HEK293 (cell line): Measurements from ENCODE around the gene APOBEC3G.
"Not testable (repeated sequence)": the region's sequence is repeated elsewhere in the genome, so short reads cannot be mapped to it uniquely, and the experiment has no call there.

Experiments used
- CTCF ChIA-PET: fragments of 350-600 bp; formaldehyde crosslinking; extraction: SDS; loops from one replicate; lab custom pipeline; 2021; ENCODE audit warnings: antibody characterized with exemption; lab: Yijun Ruan, JAX
- POLR2A ChIA-PET: fragments of 300-600 bp; formaldehyde crosslinking; extraction: SDS; loops from one replicate; lab custom pipeline; 2020; ENCODE audit warnings: antibody characterized with exemption, inconsistent platforms; lab: Yijun Ruan, JAX
- H3K27ac ChIP-seq: fragments of 200-500 bp; sonication (Bioruptor generic); 2 replicates; pipeline ENCODE4 v1.5.1; 2014; ENCODE audit warnings: low read depth, low read length, control low read depth, inconsistent platforms; ENCODE audit errors: extremely low read depth
- H3K36me3 ChIP-seq, 2 experiments: fragments of 200-500 bp in 1 of 2; sonication (Bioruptor generic) in 1 of 2; 1 replicate in 1 of 2; 2 replicates in 1 of 2; pipeline ENCODE4 v1.5.1; 2014 to 2017; ENCODE audit warnings: inconsistent platforms in 2 of 2, low read length in 2 of 2; ENCODE audit not compliant: control insufficient read depth in 2 of 2, insufficient read depth in 1 of 2
- H3K4me1 ChIP-seq: fragments of 200-500 bp; sonication (Bioruptor generic); 2 replicates; pipeline ENCODE4 v1.5.1; 2014; ENCODE audit warnings: mild to moderate bottlenecking, low read length, inconsistent platforms; ENCODE audit not compliant: control insufficient read depth, insufficient read depth
- H3K4me3 ChIP-seq: 2 replicates; pipeline ENCODE4 v1.5.1; 2011; ENCODE audit warnings: low read depth, mild to moderate bottlenecking, control low read depth, low read length, moderate library complexity
- H3K9me3 ChIP-seq: fragments of 200-500 bp; sonication (Bioruptor generic); 2 replicates; pipeline ENCODE4 v1.5.1; 2014; ENCODE audit warnings: low read depth, low read length, inconsistent platforms; ENCODE audit not compliant: control insufficient read depth, insufficient read depth
- PRDM10 ChIP-seq: fragments of 450-650 bp; formaldehyde crosslinking; IDR thresholded peaks from 2 replicates; pipeline ENCODE4 v1.5.1; 2016; ENCODE audit warnings: missing biosample characterization, missing genetic modification characterization
- TRIM28 ChIP-seq: IDR thresholded peaks from 2 replicates; pipeline ENCODE4 v1.6.1; 2011; ENCODE audit warnings: low read length, control low read depth, borderline replicate concordance
- ZNF600 ChIP-seq: fragments of 450-650 bp; formaldehyde crosslinking; IDR thresholded peaks from 2 replicates; pipeline ENCODE4 v1.5.1; 2016; ENCODE audit warnings: missing biosample characterization, missing genetic modification characterization

The APOBEC3G gene

GRCh38 chr22:39049486-39049885 is 27.6 kb upstream of the APOBEC3G start:
- H3K27ac ChIP-seq, H3K9me3 ChIP-seq, H3K4me1 ChIP-seq, POLR2A ChIA-PET, H3K4me3 ChIP-seq: not testable (repeated sequence)
- peaks cover 0 to 12% of the 10 kb centered on the region in 2 experiments; a peak in 2 of 3 replicates for H3K36me3 ChIP-seq
- TF ChIP-seq PRDM10 (tag by site-specific recombination): peak; percentile 75
- CTCF ChIA-PET: interaction anchor here (0.6 to 0.7 kb wide), 4 partner anchors 14 to 695 kb away, joined by 3 to 5 read pairs (median 4); no protein-coding TSS in a partner anchor

GRCh38 chr22:39051844-39052495 is 25.1 kb upstream of the APOBEC3G start:
- H3K27ac ChIP-seq, H3K4me3 ChIP-seq, H3K4me1 ChIP-seq, H3K9me3 ChIP-seq, H3K36me3 ChIP-seq, CTCF ChIA-PET, POLR2A ChIA-PET: not testable (repeated sequence)

GRCh38 chr22:39055658-39056057 is 21.4 kb upstream of the APOBEC3G start:
- ChIA-PET CTCF (interaction anchor here (0.9 kb wide), 1 partner anchor 12 kb away, joined by 4 read pairs; no protein-coding TSS in a partner anchor), POLR2A (no interaction called here)
- no peaks in the 10 kb centered on the region; a peak in 1 of 3 replicates for H3K36me3 ChIP-seq
- H3K4me1 ChIP-seq: no peaks in the 10 kb centered on the region
- H3K9me3 ChIP-seq: no peaks in the 10 kb centered on the region
- H3K27ac ChIP-seq: no peak overlapping the region
- H3K4me3 ChIP-seq: no peak overlapping the region
- no peak for TF ChIP-seq ZNF600
- TF ChIP-seq TRIM28: peak; percentile 72; the same call in 1 of the 2 replicates

GRCh38 chr22:39061290-39061689 is 15.8 kb upstream of the APOBEC3G start:
- H3K36me3 ChIP-seq, POLR2A ChIA-PET, H3K4me3 ChIP-seq, H3K9me3 ChIP-seq, H3K27ac ChIP-seq, H3K4me1 ChIP-seq: not testable (repeated sequence)
- CTCF ChIA-PET: interaction anchor here (0.6 kb wide), 1 partner anchor 86 kb away, joined by 3 read pairs; no protein-coding TSS in a partner anchor

GRCh38 chr22:39061951-39062350 is 15.1 kb upstream of the APOBEC3G start:
- CTCF ChIA-PET, H3K27ac ChIP-seq, H3K4me1 ChIP-seq, POLR2A ChIA-PET, H3K9me3 ChIP-seq, H3K4me3 ChIP-seq, H3K36me3 ChIP-seq: not testable (repeated sequence)

- CTCF ChIA-PET: interaction anchor here (0.6 kb wide), 2 partner anchors 15 to 16 kb away, joined by 4 to 5 read pairs; no protein-coding TSS in a partner anchor
- H3K27ac ChIP-seq, H3K9me3 ChIP-seq, H3K4me3 ChIP-seq, H3K36me3 ChIP-seq, POLR2A ChIA-PET, H3K4me1 ChIP-seq: not testable (repeated sequence)
Observed at GRCh38 chr22:39063904-39064303, 13.2 kb upstream of the APOBEC3G start.

GRCh38 chr22:39066442-39067276 is 10.4 kb upstream of the APOBEC3G start:
- H3K4me3 ChIP-seq, H3K36me3 ChIP-seq, H3K9me3 ChIP-seq, H3K4me1 ChIP-seq, H3K27ac ChIP-seq, POLR2A ChIA-PET: not testable (repeated sequence)
- CTCF ChIA-PET: interaction anchor here (0.9 kb wide), 1 partner anchor 66 kb away, joined by 3 read pairs; no protein-coding TSS in a partner anchor
